H1 (cell line): ENCODE data around the gene COTL1. TPM values are rescaled to one million over a fixed set of nuclear protein-coding genes. Genes with fewer than 3 reads are reported as not detected.

Experiments
- CTCF ChIA-PET: fragments of 300-600 bp; sonication (Branson Sonifier 250); formaldehyde crosslinking; loops from one replicate; lab custom pipeline; 2021; ENCODE audit not compliant: partially characterized antibody; lab: Charles Lee
- POLR2A ChIA-PET: fragments of 300-600 bp; sonication (Branson Sonifier 250); formaldehyde crosslinking; loops from one replicate; lab custom pipeline; 2021; ENCODE audit warnings: inconsistent platforms; ENCODE audit not compliant: partially characterized antibody; lab: Charles Lee
- DNase-seq, 2 experiments: peaks; one replicate each; pipeline versions ENCODE4 v3.0.0 to v3.0.0-alpha.2; 2010 to 2022; ENCODE audit warnings: low spot score in 2 of 2, low read depth in 1 of 2, mixed read lengths in 1 of 2
- FAIRE-seq: peaks from 2 replicates; lab custom pipeline; 2011; peaks lifted over from hg19 to GRCh38; lab: Jason Lieb, UNC
- H2AFZ ChIP-seq: 2 replicates; pipeline ENCODE4 v1.8.1; 2012; ENCODE audit warnings: low read length, inconsistent platforms
- H2AK5ac ChIP-seq: 2 replicates; pipeline ENCODE4 v1.6.1; 2013; ENCODE audit warnings: low read depth, low read length
- H2BK120ac ChIP-seq: replicated peaks from 2 replicates; pipeline ENCODE3; 2013; ENCODE audit warnings: low read depth, low read length, inconsistent platforms
- H2BK12ac ChIP-seq: 2 replicates; pipeline ENCODE4 v1.6.1; 2013; ENCODE audit warnings: low read depth, low read length
- H2BK15ac ChIP-seq: 2 replicates; pipeline ENCODE4 v1.6.1; 2013; ENCODE audit warnings: low read length
- H2BK20ac ChIP-seq: 2 replicates; pipeline ENCODE4 v1.6.1; 2013; ENCODE audit warnings: low read length
- H2BK5ac ChIP-seq: 2 replicates; pipeline ENCODE4 v1.6.1; 2013; ENCODE audit warnings: low read depth, low read length
- H3K14ac ChIP-seq: 2 replicates; pipeline ENCODE4 v1.6.1; 2013; ENCODE audit warnings: inconsistent platforms; ENCODE audit not compliant: insufficient read length
- H3K18ac ChIP-seq: 2 replicates; pipeline ENCODE4 v1.6.1; 2013; ENCODE audit warnings: low read length; ENCODE audit errors: extremely low read depth
- H3K23ac ChIP-seq: 2 replicates; pipeline ENCODE4 v1.6.1; 2013; ENCODE audit warnings: inconsistent platforms; ENCODE audit not compliant: insufficient read length
- H3K23me2 ChIP-seq: 2 replicates; pipeline ENCODE4 v1.6.1; 2013; ENCODE audit warnings: low read depth, low read length
- H3K27ac ChIP-seq: 2 replicates; pipeline ENCODE4 v1.6.1; 2011; ENCODE audit warnings: low read depth, low read length, inconsistent platforms
- H3K27me3 ChIP-seq, 4 experiments: replicated peaks in 1 of 4; 1 replicate in 1 of 4; 2 replicates in 3 of 4; pipeline versions ENCODE4 v1.6.1 to v1.8.1; 2011 to 2013; ENCODE audit warnings: low read length in 3 of 4, mild to moderate bottlenecking in 3 of 4, inconsistent platforms in 2 of 4, mixed read lengths in 2 of 4, moderate library complexity in 1 of 4; ENCODE audit not compliant: control insufficient read depth in 3 of 4, insufficient read depth in 3 of 4; ENCODE audit errors: extremely low read depth in 1 of 4
- H3K36me3 ChIP-seq, 4 experiments: 2 replicates each; pipeline versions ENCODE4 v1.6.1 to v1.8.1; 2011 to 2013; ENCODE audit warnings: mild to moderate bottlenecking in 4 of 4, low read length in 3 of 4, moderate library complexity in 2 of 4, control low read depth in 1 of 4, inconsistent platforms in 1 of 4; ENCODE audit not compliant: insufficient read depth in 4 of 4, control insufficient read depth in 2 of 4
- H3K4ac ChIP-seq: replicated peaks from 2 replicates; pipeline ENCODE3; 2013; ENCODE audit warnings: low read length, low read depth, mixed read lengths, inconsistent platforms; ENCODE audit not compliant: insufficient read length
- H3K4me1 ChIP-seq, 4 experiments: replicated peaks in 1 of 4; 1 replicate in 1 of 4; 2 replicates in 3 of 4; pipeline versions ENCODE4 v1.6.1 to v1.8.1; 2011 to 2013; ENCODE audit warnings: low read length in 3 of 4, inconsistent platforms in 2 of 4, mixed read lengths in 1 of 4; ENCODE audit not compliant: insufficient read depth in 4 of 4, control insufficient read depth in 3 of 4
- H3K4me2 ChIP-seq, 2 experiments: 2 replicates each; pipeline versions ENCODE4 v1.6.1 to v1.8.1; 2011 to 2013; ENCODE audit warnings: low read depth in 2 of 2, low read length in 2 of 2, control low read depth in 1 of 2, inconsistent platforms in 1 of 2, mild to moderate bottlenecking in 1 of 2; ENCODE audit not compliant: insufficient read depth in 1 of 2
- H3K4me3 ChIP-seq, 4 experiments: fragments of 200-600, 300-600 bp in 1 of 4; sonication (generic), shearing (Covaris generic), sonication (Bioruptor Twin) in 1 of 4; 2 replicates each; pipeline versions ENCODE4 v1.5.1 to v1.8.1; 2011 to 2016; ENCODE audit warnings: low read length in 4 of 4, low read depth in 3 of 4, control low read depth in 2 of 4, inconsistent platforms in 2 of 4, mild to moderate bottlenecking in 2 of 4, mixed read lengths in 1 of 4, moderate library complexity in 1 of 4; ENCODE audit not compliant: insufficient read depth in 2 of 4; ENCODE audit errors: extremely low read depth in 1 of 4
- H3K56ac ChIP-seq: replicated peaks from 2 replicates; pipeline ENCODE3; 2013; ENCODE audit warnings: low read depth, mild to moderate bottlenecking, mixed read lengths, low read length, inconsistent platforms; ENCODE audit not compliant: insufficient read length
- H3K79me1 ChIP-seq: 2 replicates; pipeline ENCODE4 v1.6.1; 2013; ENCODE audit warnings: low read depth, low read length, control low read depth
- H3K79me2 ChIP-seq, 2 experiments: 2 replicates each; pipeline versions ENCODE4 v1.6.1 to v1.8.1; 2012 to 2013; ENCODE audit warnings: low read length in 2 of 2, mild to moderate bottlenecking in 2 of 2, inconsistent platforms in 1 of 2; ENCODE audit not compliant: insufficient read depth in 2 of 2, control insufficient read depth in 1 of 2
- H3K9ac ChIP-seq, 4 experiments: replicated peaks in 1 of 4; 1 replicate in 1 of 4; 2 replicates in 3 of 4; pipeline versions ENCODE4 v1.6.1 to v1.8.1; 2011 to 2013; ENCODE audit warnings: low read depth in 3 of 4, low read length in 3 of 4, control low read depth in 2 of 4, mild to moderate bottlenecking in 2 of 4, moderate library complexity in 2 of 4, inconsistent platforms in 1 of 4; ENCODE audit errors: extremely low read depth in 1 of 4
- H3K9me3 ChIP-seq, 2 experiments: 2 replicates each; pipeline versions ENCODE4 v1.6.1 to v1.8.1; 2012 to 2013; ENCODE audit warnings: mild to moderate bottlenecking in 2 of 2, moderate library complexity in 2 of 2, control low read depth in 1 of 2, inconsistent platforms in 1 of 2, low read depth in 1 of 2, low read length in 1 of 2, mixed read lengths in 1 of 2; ENCODE audit not compliant: insufficient read depth in 2 of 2
- H4K20me1 ChIP-seq, 2 experiments: replicated peaks in 1 of 2; 2 replicates each; pipeline versions ENCODE3 to v1.8.1; 2011 to 2013; ENCODE audit warnings: inconsistent platforms in 2 of 2, low read length in 2 of 2, mild to moderate bottlenecking in 1 of 2; ENCODE audit not compliant: insufficient read depth in 2 of 2, control insufficient read depth in 1 of 2
- H4K5ac ChIP-seq: 2 replicates; pipeline ENCODE4 v1.6.1; 2013; ENCODE audit warnings: low read length, low read depth, mixed read lengths, inconsistent platforms; ENCODE audit not compliant: insufficient read length
- H4K8ac ChIP-seq: 2 replicates; pipeline ENCODE4 v1.8.0; 2013; ENCODE audit warnings: mild to moderate bottlenecking, moderate library complexity, low read length, inconsistent platforms; ENCODE audit not compliant: insufficient read depth; ENCODE audit errors: extremely low read depth
- H4K91ac ChIP-seq: replicated peaks from 2 replicates; pipeline ENCODE3; 2013; ENCODE audit warnings: low read length, mixed read lengths, inconsistent platforms; ENCODE audit not compliant: insufficient read length
- CBX5 ChIP-seq: fragments of 300-800, 300-1000 bp; sonication (generic); IDR thresholded peaks from 2 replicates; pipeline ENCODE4 v1.7.1; 2016; ENCODE audit warnings: antibody characterized with exemption, low read length, low read depth
- CHD2 ChIP-seq: IDR thresholded peaks from 2 replicates; pipeline ENCODE4 v1.6.1; 2012; ENCODE audit warnings: low read length, improper control_type of control experiment
- EZH2 ChIP-seq: fragments of 200-600 bp; sonication (generic); IDR thresholded peaks from 2 replicates; pipeline ENCODE4 v1.7.1; 2012; ENCODE audit warnings: low read depth, mild to moderate bottlenecking, moderate library complexity, low read length, inconsistent platforms; ENCODE audit not compliant: severe bottlenecking
- JUN ChIP-seq: IDR thresholded peaks from 2 replicates; pipeline ENCODE4 v1.6.1; 2011; ENCODE audit warnings: low read depth, mild to moderate bottlenecking, improper control_type of control experiment, low read length
- NRF1 ChIP-seq: IDR thresholded peaks from 2 replicates; pipeline ENCODE4 v1.6.1; 2011; ENCODE audit warnings: mild to moderate bottlenecking, low read depth, low read length, improper control_type of control experiment
- POLR2AphosphoS5 ChIP-seq: IDR thresholded peaks from 2 replicates; pipeline ENCODE4 v1.6.1; 2011; ENCODE audit warnings: low read depth, low read length
- RFX5 ChIP-seq: IDR thresholded peaks from 2 replicates; pipeline ENCODE4 v1.6.1; 2011; ENCODE audit warnings: low read depth, low read length, improper control_type of control experiment, borderline replicate concordance
- SP1 ChIP-seq: IDR thresholded peaks from 2 replicates; pipeline ENCODE4 v1.6.1; 2011; ENCODE audit warnings: low read depth, low read length
- SUZ12 ChIP-seq: fragments of 200-600 bp; sonication (generic); IDR thresholded peaks from 2 replicates; pipeline ENCODE4 v1.6.1; 2012; ENCODE audit warnings: mild to moderate bottlenecking, inconsistent platforms, low read length, moderate library complexity, mixed read lengths
- TAF7 ChIP-seq: optimal IDR thresholded peaks from 2 replicates; pipeline ENCODE3; 2011; ENCODE audit warnings: low read depth, mild to moderate bottlenecking, inconsistent platforms, low read length, moderate library complexity, borderline replicate concordance
- YY1 ChIP-seq: IDR thresholded peaks from 2 replicates; pipeline ENCODE4 v1.6.1; 2011; ENCODE audit warnings: low read depth, mild to moderate bottlenecking, low read length
- polyA plus RNA-seq, 7 experiments: library from polyadenylated mRNA; depleted of rRNA in 3 of 7; stranded (reverse) in 5 of 7; unstranded in 2 of 7; fragments of >200 nt in 5 of 7; fragments of 200-250 nt in 2 of 7; gene quantifications; 1 replicate in 5 of 7; 2 replicates in 1 of 7; 4 replicates in 1 of 7; pipeline versions ENCODE4 v1.2.1 to v1.2.3, GENCODE V29; 2011 to 2013; ENCODE audit warnings: missing spikeins in 2 of 7, mixed read lengths in 2 of 7
- total RNA-seq: library from RNA; stranded (reverse); fragmentation: NEBNext Ultra II Directional; extraction: Animal tissue kit (Norgen Biotek cat#: 25700); gene quantifications from 2 replicates; pipeline ENCODE4 v1.2.1, GENCODE V29; 2021
- TF ChIP-seq, protein P1 (sequence below): IDR thresholded peaks from 2 replicates; pipeline ENCODE4 v1.6.1; 2012; ENCODE audit warnings: inconsistent platforms
- TF ChIP-seq, protein P2 (sequence below): IDR thresholded peaks from 2 replicates; pipeline ENCODE4 v1.6.1; 2012; ENCODE audit warnings: inconsistent platforms
- TF ChIP-seq, protein P3 (sequence below): IDR thresholded peaks from 2 replicates; pipeline ENCODE4 v1.6.1; 2011; ENCODE audit warnings: low read depth, mild to moderate bottlenecking, low read length; ENCODE audit not compliant: insufficient read depth

The COTL1 gene
- total and polyA plus RNA-seq, 2 of the 8 experiments (the other 6 are each of a cell fraction or from before 2014, with no cell fraction given): 59.2 to 183 TPM

DNA sequence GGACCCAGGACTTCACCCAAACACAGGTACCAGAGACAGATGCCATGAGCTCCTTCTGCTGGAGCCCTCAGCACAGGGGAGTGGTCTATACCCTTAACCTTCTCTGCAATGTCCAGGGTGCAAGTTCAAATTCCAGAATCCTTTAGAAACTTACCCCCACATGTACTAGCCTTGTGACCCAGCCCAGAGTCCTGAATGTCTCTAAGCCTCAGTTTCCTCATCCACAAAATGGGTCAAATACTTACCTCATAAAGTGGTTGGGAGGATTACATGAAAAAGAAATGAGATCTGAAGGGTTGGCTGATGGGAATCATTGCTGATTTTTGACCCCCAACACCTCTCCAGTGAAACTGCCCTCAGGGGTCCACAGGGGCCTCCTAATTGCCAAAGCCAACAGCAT lies 21.7 kb downstream of the COTL1 start:
- no peaks in the 10 kb centered on the region for H3K9me3 ChIP-seq
- no peak overlapping the region for H2BK20ac ChIP-seq
- no peaks in the 10 kb centered on the region for H3K23me2 ChIP-seq
- no peak overlapping the region for H3K9ac ChIP-seq
- H3K4ac ChIP-seq: no peak overlapping the region
- no peak overlapping the region for H3K27ac ChIP-seq
- no peak overlapping the region for H3K23ac ChIP-seq
- no peak overlapping the region for H3K14ac ChIP-seq
- H3K4me2 ChIP-seq: no peak overlapping the region
- H4K20me1 ChIP-seq: peaks cover 21 to 30% of the 10 kb centered on the region in 2 experiments
- H3K79me2 ChIP-seq: peaks cover 5 to 48% of the 10 kb centered on the region in 2 experiments; a peak in 3 of 4 replicates
- peaks cover 4 to 28% (median 16%) of the 10 kb centered on the region in 4 experiments; a peak in 6 of 7 replicates for H3K4me1 ChIP-seq
- H4K8ac ChIP-seq: no peak overlapping the region; the same call in 1 of the 2 replicates
- H2BK12ac ChIP-seq: no peak overlapping the region
- H3K4me3 ChIP-seq: no peak overlapping the region
- no peak overlapping the region for H4K5ac ChIP-seq
- H3K36me3 ChIP-seq: no peaks in the 10 kb centered on the region
- DNase-seq (no peak), FAIRE-seq (no peak)
- H2BK5ac ChIP-seq: no peak overlapping the region
- H4K91ac ChIP-seq: no peak overlapping the region
- POLR2A ChIA-PET: interaction anchor here (1.5 kb wide), 1 partner anchor 29 kb away, joined by 3 read pairs; no protein-coding TSS in a partner anchor
- no peak overlapping the region for H3K56ac ChIP-seq
- CTCF ChIA-PET: interaction anchor here (1.5 kb wide), 3 partner anchors 14 to 66 kb away, joined by 3 to 5 read pairs (median 5); no protein-coding TSS in a partner anchor
- peaks cover 15% of the 10 kb centered on the region for H3K79me1 ChIP-seq
- H3K18ac ChIP-seq: no peak overlapping the region
- H2AFZ ChIP-seq: no peak overlapping the region
- H2BK15ac ChIP-seq: no peak overlapping the region
- H2BK120ac ChIP-seq: no peak overlapping the region
- H2AK5ac ChIP-seq: no peak overlapping the region
- peaks cover 0 to 2% (median 0%) of the 10 kb centered on the region in 4 experiments; a peak in 3 of 7 replicates for H3K27me3 ChIP-seq
- TF ChIP-seq SUZ12 (no peak), RFX5 (no peak), JUN (no peak), YY1 (no peak), CBX5 (no peak), EZH2 (no peak), NRF1 (no peak), POLR2AphosphoS5 (no peak), TAF7 (no peak), SP1 (no peak), CHD2 (no peak)
- TF ChIP-seq, protein P1, sequence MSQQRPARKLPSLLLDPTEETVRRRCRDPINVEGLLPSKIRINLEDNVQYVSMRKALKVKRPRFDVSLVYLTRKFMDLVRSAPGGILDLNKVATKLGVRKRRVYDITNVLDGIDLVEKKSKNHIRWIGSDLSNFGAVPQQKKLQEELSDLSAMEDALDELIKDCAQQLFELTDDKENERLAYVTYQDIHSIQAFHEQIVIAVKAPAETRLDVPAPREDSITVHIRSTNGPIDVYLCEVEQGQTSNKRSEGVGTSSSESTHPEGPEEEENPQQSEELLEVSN: no peak
- TF ChIP-seq, protein P2, sequence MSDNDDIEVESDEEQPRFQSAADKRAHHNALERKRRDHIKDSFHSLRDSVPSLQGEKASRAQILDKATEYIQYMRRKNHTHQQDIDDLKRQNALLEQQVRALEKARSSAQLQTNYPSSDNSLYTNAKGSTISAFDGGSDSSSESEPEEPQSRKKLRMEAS: no peak
- TF ChIP-seq, protein P3, sequence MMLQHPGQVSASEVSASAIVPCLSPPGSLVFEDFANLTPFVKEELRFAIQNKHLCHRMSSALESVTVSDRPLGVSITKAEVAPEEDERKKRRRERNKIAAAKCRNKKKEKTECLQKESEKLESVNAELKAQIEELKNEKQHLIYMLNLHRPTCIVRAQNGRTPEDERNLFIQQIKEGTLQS: no peak
